Measurements from ENCODE around the gene NATD1.

NATD1 gene, protein sequence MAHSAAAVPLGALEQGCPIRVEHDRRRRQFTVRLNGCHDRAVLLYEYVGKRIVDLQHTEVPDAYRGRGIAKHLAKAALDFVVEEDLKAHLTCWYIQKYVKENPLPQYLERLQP

DNA sequence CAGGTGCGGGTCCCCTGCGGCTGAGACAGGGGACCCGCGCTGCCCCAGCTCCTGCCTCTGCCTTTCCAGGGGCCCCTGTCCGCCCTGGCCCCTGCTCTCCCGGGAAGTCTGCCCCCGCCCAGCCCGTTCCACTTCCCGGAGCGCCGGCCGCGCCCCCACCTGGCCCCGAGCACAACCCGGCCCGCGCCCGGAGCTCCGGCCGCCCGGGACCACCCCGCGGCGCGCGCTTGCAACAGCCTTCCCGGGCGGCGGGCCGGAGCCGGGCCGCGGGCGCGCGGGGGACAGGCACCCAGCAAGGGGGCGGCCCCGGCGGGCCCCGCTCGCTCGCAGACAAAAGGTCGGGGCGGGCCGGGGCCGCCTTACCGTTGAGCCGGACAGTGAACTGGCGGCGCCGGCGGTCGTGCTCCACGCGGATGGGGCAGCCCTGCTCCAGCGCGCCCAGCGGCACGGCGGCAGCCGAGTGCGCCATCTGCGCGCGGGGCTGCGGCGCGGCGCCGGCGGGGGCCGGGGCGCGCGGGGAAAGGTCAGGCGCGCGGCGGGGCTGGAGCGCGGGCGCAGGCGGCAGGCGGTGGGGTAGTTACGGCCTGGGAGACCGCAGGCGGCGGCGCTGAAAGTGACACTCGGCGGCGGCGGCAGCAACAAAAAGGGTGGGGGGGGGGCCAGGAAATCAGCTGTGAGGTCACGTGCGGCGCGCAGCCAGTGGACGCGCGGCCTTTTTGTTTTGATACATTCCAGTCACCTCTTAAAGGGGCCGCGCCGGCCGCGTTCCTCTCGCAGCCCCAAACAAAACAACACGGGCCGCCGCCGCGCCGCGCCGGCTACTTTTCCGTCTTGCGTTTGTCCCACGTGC, at the start of gene NATD1:
TSS of gene NATD1 (minus strand) at position 615 of the 850 bp plus-strand sequence. CDS start at position 469, 146 bp downstream.
- in situ Hi-C loops (cut with HindIII; ENCODE audit: low sequenced_read_pairs), result no loop called here

DNA sequence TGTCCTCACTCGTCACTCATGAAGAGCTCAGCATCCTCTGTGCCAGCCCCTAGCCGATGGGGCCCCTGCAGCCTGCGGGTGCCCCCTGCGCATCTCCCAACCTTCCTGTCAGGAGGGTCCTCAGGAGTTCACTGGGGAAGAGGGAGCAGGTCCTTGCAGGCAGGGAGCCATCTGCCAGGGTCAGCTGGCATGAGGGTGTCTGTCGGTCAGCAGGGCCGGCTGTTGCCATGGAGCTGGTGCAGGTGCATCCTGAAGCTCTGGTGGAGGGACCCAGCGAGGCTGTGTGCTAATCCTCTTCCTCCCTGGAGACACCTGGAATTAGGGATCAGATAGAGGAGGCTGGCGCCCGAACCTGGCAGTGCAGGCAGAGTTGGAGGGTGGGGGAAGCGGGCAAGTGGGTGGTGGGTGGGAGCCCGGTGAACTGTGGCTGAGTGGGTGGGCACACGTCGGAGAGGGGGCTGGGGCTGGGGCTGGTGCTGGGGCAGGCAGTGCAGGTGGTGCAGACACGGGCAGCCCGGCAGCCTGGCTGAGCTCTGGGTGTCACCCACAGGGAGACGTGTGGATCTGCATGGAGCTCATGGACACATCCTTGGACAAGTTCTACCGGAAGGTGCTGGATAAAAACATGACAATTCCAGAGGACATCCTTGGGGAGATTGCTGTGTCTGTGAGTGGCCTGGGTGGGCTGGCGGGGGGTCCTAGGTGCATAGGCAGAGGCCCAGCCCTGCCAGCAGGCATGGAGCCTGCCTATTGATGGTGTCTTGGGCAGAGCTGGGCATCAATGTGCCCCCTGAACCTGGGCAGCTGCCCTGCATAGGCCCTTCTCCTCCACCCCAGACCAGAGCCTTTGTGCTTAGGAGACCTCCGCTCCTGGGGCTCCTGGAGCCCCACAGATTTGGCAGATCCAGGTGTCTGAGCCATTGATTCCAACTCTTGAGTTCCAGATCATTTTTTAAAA, 48.7 kb upstream of the NATD1 start:
- in situ Hi-C loops (cut with HindIII; ENCODE audit: low sequenced_read_pairs), result no loop called here

DNA sequence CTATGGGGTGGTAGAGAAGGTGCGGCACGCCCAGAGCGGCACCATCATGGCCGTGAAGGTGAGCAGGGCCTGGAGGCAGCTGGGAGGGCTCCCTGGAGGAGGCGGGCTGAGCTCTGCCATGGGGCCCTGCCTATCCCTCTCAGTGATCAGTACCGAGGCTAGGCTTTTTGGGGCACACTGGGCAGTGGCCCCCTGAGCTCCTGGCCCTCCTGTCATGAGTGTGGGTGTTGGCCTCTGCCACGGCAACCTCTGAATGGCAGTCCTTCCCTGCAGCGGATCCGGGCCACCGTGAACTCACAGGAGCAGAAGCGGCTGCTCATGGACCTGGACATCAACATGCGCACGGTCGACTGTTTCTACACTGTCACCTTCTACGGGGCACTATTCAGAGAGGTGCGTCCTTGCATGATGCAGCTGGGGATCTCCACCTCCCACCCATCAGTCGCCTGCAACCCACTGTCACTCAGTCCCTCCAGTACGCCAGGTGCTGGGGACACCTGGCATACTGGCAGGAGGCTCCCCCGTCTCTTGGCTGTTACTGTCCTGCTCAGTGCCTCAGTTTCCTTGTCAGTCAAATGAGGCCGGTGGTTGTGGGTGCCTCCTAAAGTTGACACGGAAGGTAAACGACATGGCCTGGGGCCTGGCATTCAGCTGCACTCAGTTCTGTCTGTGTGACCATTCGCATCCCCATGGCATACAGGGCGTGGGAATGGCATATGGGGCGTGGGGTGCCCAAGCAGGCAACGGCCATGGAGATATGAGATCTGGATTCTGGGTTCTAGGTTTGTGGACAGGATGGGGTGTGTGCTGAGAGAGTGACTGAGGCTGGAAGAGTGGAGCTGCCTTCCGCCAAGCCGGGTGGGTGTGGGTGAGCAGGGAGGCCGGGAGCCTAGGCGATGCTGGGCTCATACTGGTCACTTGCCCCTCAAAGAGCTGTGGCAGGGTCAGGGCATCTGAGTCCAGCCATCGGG, 47.7 kb upstream of the NATD1 start:
- in situ Hi-C loops (cut with HindIII; ENCODE audit: low sequenced_read_pairs), result no loop called here

DNA sequence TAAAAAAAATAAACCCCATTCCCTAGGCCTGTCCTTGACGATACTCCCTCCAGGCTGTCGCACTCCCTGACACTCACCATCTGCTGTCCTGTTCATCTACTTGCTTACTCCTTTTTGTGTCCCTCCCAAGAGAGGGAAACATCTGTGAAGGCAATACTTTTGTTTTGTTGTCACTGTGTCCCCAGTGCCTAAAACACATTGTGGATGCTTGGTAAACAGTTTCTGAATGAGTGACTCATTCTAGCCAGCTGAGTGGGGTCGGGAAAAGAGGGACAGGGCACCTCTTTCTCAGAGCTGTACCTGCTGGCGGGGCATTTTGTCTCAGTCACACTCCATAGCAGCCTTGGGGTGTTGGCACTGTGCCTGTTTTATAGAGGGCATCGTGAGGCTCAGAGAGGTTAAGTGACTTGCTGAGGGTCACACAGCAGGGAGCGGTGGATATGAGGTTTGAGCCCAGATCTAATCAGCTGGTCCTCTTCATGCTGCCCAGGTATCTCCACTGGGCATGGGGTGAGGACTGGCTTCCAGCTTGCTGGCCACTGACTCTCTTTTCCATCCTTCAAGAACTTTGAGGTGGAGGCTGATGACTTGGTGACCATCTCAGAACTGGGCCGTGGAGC, 46.9 kb upstream of the NATD1 start:
- in situ Hi-C loops (cut with HindIII; ENCODE audit: low sequenced_read_pairs), result no loop called here

DNA sequence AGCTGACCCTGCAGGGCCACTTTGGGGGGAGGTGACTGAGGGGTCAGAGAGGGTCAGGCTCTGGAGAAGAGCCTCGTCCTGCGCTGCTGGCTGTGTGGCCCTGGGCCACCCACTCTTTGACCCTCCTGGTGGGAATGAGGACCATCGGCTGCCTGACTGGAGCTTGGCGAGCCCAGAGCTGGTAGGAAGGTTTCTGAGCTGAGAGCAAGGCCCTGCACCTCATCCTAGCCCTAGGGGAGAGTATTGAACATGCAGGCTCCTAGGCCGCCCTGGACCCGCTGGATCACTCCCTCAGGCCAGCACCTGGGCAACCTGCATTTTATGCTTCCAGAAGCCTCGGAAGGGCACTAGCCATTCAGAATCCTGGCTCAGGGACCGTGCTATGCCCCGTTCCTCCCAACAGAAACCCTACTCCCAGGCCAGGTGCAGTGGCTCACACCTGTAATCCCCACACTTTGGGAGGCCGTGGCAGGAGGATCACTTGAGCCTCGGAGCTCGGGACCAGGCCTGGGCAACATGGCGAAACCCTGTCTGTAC, 45.8 kb upstream of the NATD1 start:
- in situ Hi-C loops (cut with HindIII; ENCODE audit: low sequenced_read_pairs), result no loop called here

DNA sequence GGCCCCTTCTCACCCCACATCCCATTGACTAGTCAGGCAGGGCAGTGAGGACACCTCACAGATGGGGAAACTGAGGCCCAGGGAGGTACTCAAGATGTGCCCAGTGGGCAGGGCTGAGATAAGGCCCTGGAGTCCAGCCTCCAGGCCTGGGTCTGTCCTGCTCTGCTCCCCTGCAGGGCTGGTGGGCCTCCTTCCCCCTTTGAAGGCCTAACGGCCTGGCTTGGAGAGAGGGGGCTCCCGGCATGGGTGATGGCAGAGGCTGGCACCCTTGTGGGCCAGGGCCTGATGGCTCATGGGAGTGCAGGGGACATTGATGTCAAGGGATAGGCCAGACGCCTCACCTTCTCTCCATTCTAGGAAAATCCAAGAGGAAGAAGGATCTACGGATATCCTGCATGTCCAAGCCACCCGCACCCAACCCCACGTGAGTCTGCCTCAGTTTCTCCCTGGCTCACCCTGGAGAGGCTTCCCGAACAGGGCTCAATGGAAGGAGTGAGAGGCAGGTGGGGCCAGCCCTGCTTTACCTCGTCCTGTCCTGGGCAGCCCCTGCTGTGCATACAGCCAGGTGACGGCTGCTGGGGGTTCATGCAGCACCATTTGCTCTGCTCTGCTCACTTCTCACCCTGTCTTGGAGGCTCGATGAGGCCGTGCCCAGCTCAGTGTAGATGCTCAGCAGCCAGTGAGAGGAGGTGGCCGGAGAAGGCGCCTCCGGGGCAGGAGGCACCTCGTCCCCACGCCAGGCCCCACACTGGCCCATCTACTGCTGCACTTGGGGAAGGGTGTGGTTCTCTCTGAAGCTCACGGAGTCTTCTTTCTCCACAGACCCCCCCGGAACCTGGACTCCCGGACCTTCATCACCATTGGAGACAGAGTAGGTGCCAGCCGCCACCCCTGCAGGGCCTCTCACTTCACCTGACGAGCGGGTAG, 45.1 kb upstream of the NATD1 start:
- in situ Hi-C loops (cut with HindIII; ENCODE audit: low sequenced_read_pairs), result no loop called here

DNA sequence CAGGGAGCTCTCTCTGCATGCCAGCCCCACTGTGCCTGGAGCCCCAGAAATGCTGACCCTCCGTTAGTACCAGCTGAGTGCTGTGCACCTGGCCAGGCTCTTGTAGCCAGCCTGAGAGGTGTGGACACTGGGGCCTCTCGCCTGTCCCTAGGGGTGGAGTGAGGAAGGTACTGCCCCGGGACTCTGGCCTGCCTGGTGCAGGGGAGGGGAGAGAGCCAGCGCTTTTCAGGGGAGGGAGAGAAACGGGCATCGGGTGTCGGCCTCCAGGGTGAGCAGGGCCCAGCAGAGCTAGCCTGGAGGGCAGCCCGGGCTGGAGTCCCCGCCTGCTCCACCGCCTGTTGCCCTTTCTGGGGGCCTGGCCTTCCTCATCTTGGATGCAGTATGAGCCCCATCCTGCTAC, 44.4 kb upstream of the NATD1 start:
- in situ Hi-C loops (cut with HindIII; ENCODE audit: low sequenced_read_pairs), result no loop called here

DNA sequence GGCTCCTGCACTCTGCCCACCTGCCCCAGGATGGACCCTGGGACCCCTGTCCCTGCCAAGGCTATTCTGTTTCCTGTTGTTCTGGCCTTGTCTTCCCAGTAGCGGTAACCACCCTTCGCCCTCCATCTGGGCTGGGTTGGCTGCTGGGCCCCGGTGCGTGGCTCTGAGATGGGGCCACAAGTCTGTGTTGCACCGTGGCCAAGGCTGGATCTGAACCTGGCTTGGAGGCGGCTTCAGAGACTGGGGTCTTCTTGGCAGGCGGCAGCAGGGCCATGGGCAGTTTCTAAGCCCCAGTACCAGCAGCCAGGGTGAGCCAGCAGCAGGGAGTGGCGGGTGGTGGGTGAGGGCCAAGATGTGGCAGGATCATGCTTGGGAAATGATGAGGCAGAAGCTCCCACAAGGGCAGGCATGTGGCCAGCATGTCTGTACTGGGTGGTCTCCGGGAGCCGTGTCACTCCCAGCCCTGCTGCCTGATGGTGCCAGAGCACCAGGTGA, 43.9 kb upstream of the NATD1 start:
- in situ Hi-C loops (cut with HindIII; ENCODE audit: low sequenced_read_pairs), result no loop called here

DNA sequence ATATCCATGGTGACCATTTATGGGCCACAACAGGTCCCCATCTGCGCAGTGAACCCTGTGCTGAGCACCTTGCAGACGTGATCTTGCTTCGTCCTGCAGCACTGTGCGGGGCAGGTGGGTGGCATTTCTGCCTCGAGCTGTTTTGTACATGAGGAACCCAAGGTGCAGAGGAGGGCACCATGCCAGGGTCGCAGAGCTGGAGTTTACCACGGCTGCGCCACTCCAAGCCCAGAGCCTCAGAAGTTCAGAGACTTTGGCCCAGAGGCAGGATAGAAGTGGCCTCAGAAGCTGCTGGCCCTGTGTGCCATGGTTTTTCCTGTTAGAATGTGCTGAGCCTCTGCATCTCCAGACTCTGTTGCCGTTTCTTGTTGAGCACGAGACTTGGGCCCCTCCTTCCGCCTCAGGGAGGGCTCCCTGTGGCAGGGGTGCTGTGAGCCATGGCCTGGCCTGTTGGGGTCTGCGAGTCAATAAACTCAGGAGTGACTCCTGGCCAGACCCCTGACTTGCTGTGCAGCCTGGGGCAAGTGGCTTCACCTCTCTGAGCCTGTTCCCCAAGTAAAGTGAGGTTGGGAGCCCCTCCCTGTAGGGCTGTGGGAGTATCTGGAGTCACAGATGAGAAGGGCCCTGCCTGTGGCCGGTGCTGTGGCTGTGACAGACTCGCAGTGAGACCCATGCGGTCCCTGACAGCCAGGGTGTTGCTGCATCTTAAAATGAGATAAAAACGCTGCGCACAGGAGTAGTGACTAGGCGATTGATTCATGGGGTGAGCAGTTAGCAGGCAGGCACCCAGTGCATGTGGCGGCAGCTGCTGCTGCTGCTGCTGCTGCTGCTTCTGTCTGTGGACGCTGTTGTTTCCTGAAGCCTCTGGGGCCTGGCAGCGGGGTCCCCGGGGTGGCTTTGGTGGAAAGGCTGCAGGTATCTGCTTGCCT, 43.2 kb upstream of the NATD1 start:
- in situ Hi-C loops (cut with HindIII; ENCODE audit: low sequenced_read_pairs), result no loop called here

DNA sequence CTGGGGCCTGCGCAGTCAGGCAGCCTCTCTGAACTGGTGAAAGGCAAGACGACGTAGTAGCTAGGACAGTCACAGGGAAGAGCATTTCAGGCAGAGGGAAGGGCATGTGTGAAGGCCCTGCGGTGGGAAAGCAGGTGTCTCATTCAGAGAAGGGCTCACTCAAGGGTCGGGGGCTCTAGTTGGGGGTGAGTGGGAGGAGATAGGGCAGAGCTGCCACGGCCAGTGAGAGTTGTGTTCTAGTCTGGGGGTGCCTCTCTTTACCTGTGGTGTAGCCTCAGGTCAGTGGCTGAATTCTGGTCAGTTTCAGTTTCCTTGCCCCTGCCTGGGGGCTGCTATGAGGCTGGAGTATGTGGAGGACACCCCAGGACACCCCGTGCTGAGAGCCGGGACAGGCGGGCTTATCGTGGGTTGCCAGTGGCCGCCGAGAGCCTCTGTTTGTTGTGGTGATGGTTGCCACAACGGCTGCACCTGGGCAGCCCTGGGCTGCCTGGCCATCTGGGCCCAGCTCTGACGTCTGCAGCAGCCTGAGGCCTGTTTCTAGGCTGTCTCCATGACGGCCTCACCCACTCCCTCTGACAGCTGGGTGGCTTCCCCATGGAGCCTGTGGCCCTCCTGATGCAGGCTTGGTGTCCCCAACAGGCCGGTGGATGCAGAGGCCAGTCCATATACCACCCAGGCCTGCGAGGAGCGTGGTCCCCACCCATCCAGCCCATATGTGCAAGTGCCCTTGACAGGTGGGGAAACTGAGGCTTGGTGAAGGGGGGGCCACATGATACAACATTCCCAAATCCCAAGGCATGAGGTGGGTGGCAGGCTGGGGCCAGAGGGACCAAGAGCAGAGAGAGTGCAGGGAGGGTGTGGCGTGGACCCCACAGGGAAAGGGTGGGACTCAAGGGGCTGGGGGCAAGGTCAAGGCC, 42.1 kb upstream of the NATD1 start:
- in situ Hi-C loops (cut with HindIII; ENCODE audit: low sequenced_read_pairs), result no loop called here

DNA sequence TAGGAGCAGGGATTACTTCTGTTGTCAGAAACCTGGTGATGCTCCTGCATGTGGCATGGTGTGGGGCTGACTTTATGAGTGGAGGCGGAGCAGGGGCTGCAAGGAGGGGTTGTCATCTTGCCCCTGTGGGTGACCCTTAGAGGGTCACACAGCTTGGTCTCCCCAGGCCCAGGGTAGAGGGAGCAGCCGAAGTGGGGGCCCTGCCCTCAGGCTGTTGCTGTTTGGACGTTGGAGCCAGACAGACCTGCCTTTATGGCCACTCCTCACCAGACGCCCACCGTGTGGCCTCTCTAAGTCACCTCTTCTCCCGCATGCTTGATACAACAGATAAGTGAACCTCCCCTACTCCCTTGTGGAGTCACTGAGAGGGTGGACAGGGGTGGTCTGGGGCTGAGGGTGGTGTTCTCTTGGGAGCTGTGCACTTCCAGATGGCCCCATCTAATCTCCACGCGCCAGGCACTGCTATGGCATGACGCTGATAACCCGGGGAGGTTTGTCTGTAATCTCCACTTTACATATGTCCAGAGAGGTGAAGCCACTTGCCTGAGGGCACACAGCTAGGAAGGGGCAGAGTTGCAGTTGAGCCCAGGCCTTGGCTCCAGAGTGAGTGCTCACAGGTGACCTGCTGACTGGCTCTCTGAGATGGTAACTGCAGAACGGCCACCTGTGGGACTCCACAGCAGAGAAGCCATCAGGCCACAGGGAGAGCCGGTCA, 41.3 kb upstream of the NATD1 start:
- in situ Hi-C loops (cut with HindIII; ENCODE audit: low sequenced_read_pairs), result no loop called here

DNA sequence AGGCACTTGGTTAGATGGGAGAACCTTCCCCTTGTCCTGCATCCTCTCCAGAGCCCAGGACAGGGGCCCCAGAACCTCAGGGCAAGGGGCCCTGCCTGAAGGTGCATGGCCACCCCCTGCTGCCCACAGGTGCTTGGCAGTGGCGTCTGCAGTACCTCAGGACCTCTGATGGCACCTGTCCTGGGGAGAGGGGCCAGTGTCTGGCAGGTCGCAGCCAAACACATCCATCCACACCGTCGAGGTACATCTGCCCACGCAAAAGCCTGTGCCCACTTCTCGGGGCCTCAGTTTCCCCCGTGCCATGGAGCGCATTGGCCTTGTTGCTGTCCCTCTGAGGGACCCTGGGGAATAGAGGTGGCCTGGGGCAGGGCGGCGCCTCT, 40.6 kb upstream of the NATD1 start:
- in situ Hi-C loops (cut with HindIII; ENCODE audit: low sequenced_read_pairs), result no loop called here

DNA sequence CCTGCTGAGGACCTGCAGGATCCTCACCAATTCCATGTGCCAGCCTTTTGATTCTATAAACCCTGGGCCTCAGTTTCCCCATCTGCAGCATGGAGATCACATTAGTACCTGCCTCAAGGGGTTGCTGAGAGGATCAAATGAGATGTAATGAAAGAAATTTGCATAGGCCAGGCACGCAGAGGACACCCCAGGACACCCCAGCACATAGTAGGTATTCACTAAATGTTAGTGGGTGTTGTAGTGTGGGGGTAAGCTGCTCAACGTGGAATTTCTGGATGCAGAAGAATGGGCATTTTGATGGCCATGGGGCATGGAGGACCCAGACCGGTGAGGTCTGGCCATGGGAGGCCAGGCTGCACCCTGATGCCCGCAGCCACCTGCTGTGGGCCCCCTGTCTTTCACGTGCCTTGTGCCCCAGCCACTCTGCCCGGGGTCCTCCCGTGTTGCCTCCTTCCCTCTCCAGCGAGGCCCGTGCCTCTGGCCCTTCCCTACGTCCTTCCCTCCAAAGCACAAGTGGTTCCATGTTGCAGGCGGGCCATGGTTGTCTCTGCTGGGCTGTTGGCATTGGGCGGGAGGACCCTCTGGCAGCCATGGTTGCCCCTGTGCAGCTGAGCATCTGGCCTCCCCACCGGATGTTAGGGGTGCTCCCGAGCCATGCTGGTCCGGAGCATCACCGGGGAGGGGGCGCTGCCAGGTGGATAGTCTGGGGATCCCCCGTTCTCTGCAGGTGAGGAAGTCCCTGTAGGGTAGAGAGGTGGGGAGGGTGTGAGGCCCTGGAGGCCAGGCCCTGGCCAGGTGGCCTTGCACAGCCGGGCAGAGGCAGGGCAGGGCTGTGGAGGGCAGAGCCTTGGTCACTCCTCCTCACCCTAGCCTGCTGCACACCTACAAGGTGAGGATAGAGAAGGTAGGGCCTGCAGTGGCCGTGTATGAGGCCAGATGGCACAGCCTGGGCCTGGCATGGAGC, 39.9 kb upstream of the NATD1 start:
- in situ Hi-C loops (cut with HindIII; ENCODE audit: low sequenced_read_pairs), result no loop called here

DNA sequence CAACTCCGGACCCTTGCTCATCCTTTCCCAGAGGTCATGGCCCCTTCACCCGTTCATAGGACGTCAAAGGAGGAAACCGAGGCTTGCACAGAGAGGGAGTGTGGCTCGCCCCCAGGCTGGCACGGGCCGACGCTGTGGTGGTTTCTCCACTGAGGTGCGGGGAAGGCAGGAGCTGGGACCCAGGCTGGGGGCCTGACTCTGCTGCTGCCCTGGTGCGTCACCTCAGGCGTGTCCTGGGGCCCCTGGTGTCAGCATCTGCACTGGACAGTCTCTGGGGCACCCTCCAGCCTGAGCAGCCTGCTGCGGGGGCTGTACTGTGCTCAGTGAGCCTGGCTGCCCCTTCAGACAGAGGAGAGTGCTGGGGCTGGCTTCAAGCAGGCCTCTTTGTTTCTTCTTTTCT, 38.7 kb upstream of the NATD1 start:
- in situ Hi-C loops (cut with HindIII; ENCODE audit: low sequenced_read_pairs), result no loop called here

DNA sequence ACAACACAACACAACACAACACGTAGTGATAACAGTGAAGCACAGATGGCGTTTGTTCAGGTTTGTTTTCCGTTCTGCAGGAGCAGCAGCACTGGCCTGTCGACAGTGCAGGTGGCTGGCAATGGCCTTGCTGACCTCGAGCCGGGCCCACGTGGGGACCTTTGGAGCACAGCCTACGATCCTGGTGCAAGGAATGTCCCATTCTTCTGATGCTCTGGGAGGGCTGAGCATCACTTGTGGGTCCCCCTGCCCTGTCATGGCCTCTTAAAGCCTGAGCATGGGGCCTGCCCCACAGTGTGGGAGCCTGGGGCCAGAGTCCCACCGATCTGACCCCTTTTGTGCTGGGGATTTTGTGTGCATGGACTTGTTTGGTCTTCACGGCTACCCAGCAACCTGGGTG, 38.1 kb upstream of the NATD1 start:
- in situ Hi-C loops (cut with HindIII; ENCODE audit: low sequenced_read_pairs), result no loop called here

Data from endothelial cell of hepatic sinusoid (primary cell).